HG03457 (cell line): Measurements from ENCODE around the gene APOA1.

Experiments
- ATAC-seq: cut with Tn5 transposase; IDR thresholded peaks from one replicate; pipeline ENCODE4 v1.9.1; 2021; ENCODE audit warnings: moderate number of reproducible peaks; ENCODE audit not compliant: unreplicated experiment

APOA1 gene

GRCh38 chr11:116837231-116838091 is at the start of gene APOA1:
Gene APOA1, minus strand, starts transcription at chr11:116837622. Its CDS starts 235 bp downstream, at chr11:116837387.
- no peak for ATAC-seq

DNA sequence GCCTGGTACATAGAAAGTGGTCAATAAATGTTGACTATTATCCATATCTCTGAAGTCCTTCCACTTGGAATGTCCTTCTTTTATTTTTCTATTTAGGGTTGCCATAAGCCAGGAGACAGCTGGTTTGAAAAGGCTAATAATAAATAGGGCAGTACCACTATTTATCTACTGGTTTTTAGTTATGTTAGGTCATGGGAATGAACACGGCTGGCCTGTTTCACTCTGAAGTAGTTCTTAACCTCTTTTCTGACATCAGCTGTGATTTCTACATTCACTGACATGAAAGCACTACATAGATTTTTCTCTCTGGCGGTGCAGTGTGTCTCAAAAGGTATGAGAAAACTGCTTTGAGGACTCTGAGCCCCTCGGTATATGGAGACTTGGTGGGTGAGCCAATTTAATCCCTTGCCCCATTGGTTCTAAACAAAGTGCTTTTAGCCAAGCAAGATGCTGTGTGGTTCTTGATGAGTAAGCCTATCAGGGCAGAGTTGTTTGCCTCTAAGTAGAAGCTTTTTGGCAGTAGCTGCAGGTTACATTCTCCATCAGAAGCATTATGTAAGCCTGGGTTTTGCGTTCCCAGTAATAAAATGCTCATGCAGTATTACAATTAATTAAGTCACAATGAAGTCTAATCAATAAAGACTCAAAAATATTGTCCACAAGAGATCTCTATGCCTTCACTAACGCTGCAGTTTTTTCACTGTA is 48.7 kb upstream of the APOA1 start:
- ATAC-seq, result no peak

DNA sequence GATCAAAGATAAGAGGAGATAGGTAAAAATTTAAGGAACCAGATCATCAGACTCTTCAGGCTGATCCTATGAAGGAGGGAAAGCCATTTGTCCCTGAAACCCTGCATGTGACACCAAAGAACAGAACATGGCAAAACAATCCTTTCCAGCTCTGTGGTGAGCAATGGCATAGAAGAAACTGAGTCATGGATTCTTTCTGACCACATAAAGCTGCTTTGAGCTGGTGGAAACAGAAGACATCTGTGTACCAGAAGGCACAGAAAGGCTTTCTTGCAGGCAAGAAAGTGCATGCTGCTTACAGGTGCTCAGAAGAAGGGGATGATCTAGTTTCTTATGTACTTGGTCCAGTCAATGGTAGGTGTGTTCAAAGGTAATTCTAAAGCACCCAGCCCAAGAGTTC is 45.0 kb upstream of the APOA1 start:
- no peak for ATAC-seq

DNA sequence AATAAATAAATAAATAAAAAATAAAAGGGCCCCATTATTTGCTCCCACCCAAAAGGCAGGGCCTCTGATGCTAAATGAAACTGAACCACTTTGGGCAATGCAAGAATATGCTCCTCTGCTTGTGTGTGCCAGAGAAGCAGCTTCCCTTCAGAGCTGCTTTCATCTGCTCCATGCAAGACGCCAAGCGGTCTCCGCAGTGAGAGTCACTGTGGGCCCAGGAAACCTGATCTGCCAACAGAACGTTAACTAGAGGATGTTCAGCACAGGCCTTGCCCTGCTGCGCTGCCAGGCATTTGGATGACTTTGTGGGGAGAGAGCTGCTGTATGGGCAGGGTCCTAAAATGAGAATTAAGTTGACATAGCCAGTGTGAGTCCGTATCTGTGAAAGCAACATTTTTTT is 43.7 kb upstream of the APOA1 start:
- ATAC-seq, result no peak

DNA sequence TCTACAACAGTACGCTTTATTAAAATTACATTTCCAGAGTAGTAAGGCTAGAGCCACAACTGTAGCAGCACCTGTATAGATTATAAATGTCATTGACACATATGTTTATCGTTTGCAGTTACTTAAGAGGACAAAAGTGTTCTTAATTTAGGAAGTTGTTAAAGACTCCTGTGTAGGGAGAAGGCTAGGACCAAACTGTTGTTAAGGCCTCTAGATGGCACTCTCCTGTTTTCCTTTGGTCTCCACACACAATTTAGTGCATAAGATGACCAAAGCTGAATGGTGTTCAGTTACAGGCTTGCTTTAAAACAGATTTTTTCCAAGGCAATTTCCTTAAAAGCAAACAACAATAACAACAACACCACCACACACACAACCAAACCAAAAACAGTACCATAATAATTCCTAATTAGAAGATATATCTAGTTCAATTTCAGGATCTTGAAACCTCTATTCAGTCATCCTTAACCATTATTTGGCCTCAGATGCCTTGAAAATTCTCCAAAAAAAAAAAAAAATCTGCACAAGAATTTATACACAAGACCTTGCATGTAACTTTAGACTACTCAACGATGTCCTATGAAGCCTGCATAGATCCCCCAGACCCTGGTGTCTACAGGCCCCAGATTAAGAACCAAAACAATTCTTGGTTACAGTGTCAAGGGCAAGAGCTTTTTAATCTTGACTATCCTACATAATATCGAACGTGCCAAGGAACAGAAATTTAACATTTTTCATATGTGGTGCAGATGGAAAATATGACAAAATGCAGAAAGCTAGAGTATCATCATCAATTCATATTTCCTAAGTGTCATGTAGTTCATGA is 42.6 kb upstream of the APOA1 start:
- no peak for ATAC-seq

- no peak for ATAC-seq
These were observed 39.2 kb upstream of the APOA1 start for GRCh38 chr11:116876656-116877055.

DNA sequence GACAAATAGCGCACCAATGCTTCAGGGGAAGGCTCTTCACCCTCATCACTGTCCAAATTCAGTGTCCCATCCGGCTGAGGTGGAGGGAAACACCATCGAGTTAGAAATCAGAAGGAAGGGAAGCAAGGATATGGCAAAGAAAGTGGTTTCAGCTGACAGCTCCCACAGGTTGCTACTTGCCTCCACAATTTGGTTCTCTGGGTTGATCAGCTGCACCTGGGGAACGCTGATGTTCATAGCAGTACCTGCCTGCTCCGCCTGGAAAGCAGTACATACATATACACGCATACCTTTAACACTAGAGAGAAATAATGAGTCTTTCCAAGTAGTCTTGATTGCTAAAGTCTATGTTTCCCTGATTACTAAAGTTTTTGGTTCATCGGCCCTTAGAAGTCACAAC is 37.8 kb upstream of the APOA1 start:
- no peak for ATAC-seq

DNA sequence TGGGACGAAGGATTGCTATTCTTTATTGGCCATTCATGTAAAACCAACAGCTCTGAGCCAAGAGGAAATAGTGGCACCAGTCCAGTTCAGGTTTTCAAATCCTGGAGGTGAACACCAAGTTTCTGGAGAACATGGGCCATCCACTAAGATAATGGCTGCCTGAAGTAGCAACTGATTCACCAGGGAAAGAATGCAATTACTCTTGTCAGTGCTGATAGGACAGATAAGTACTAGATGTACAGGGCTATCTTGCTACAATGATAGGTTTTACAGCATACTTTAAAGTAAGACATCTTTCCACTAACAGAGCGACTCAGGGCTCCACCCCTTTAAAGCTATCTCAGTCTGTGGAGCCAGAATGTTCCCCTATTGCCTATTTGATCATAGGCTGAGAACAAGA is 36.8 kb upstream of the APOA1 start:
- ATAC-seq, result no peak

DNA sequence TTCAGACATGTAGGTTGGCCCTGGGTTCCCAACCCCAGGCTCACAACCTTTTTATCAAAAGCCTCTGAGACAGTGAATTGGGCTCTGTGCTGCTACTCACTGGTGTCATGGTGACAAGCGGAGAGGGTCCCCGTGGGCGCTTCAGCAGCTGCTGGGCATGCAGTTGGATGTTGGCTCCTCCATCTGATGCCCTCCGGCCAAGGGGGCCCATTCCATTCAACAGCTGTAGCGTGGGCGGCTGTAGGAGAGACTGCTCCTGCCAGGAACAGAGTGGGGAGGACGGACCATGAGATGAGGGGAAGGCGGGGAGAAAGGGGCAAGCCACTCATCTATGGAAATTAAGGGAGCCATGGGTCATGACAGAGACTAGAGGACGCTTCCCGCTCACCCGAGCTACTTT is 36.0 kb upstream of the APOA1 start:
- ATAC-seq, result no peak

DNA sequence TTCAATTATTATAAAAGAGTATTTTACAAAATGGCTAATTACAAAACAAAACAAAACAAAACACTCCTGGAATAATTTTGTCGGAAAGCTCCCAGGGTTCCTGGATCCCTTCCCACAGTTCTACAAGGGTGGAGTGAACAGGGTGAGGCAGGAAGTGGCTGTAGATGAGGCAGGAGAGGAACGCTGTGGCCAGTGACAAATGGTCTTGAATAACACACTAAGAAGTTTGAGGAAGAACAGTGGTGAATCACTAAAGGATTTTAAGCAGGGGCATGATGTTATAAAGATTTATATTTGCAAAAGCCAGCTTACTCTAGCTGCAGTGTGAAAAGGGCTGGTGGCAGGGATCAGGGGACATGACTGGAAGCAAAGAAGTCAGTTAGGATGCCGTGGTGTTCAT is 33.8 kb upstream of the APOA1 start:
- ATAC-seq, result no peak

DNA sequence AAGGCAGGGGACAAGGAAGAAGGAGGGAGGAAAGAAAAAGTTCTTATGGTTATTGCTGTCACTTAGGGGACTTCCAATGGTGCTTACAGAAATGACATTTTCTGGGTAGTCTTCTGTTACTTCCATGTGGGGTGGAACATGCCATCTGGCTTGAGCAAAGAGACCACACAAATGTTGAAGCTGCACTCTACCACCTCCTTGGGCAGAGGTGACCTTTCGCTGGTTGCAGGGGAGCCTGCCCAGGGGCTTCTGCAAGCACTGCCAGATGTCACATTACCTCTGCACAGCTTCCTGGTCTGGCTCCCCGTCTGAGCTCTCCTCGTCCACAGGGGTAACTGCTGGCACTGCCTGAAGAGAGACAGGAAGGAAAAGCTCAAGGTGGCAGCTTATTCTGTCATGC is 32.6 kb upstream of the APOA1 start:
- no peak for ATAC-seq

- ATAC-seq, result no peak
These were observed 32.2 kb upstream of the APOA1 start for GRCh38 chr11:116869610-116870009.

- ATAC-seq, result no peak
These were observed 30.6 kb upstream of the APOA1 start for GRCh38 chr11:116868066-116868465.

DNA sequence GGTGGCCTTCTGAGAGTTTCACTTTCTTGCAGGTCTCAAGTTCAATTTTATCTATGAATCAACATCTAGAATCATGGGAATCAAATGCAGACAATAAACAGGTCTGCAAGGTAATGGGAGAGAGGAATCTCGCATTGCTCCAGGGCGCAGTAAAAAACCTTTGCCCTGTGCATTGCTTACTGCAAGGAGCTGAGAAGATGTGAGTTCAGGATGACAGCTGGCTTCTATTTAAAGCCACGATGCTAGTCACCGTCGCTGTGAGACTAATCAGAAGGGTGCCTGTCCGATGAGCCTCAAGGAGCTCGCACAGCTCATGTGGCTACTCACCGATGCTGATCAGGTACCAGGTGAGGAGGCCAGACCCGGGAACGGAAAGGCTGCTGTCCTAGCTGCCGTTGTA is 30.2 kb upstream of the APOA1 start:
- no peak for ATAC-seq

DNA sequence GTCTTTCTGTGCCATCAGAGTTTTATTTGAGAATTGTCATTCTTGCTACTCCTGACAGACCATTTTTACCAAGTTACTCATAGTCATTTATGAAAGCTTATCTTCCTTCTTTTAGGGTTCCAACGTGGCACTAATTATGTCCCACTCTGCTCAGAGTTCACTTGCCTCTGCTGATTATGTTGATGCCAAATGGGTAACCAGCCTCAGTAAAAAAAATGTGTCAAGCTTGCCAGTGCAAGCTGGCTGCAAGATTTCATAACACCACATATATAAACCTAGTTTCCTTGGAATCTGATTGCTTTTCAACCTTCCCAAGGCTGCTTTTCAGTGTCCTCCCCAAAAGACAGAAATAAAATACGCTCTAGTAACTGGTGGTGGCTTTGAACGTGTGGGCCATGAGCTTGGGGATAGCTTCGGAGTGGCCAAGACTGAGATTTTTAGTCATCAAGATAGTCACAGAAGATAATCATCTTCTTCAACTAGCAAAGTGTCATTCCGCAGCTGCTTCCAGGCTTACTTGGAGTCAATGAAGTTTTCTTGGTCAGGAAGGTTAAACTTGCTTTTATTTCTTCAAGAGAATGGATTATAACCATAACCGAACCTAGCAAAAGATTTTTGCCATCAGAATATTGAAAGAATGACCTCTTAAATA is 29.5 kb upstream of the APOA1 start:
- no peak for ATAC-seq

- no peak for ATAC-seq
These were observed 28.3 kb upstream of the APOA1 start for GRCh38 chr11:116865696-116866095.

- no peak for ATAC-seq
These were observed 27.1 kb upstream of the APOA1 start for GRCh38 chr11:116864531-116864930.

GRCh38 chr11:116862951-116863350 is 25.5 kb upstream of the APOA1 start:
- ATAC-seq, result no peak

DNA sequence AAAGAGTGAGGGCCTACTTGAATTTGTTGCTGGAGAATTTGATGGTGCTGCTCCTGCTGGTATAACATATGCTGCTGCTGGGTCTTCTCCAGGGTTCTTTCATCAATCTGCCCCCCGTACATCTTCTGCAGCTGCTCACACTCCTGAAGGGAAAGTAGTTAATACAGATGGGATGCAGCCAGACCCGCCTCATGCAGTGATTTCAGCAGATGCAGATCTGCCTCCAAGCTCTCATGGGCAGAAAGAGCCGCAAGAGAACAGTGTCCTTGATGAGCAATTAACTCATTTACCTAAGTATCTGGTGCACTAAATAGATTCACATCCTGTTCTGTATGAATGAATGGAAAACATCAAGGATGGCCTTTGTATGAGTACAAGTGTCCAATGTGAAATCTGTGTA is 24.8 kb upstream of the APOA1 start:
- ATAC-seq, result no peak

DNA sequence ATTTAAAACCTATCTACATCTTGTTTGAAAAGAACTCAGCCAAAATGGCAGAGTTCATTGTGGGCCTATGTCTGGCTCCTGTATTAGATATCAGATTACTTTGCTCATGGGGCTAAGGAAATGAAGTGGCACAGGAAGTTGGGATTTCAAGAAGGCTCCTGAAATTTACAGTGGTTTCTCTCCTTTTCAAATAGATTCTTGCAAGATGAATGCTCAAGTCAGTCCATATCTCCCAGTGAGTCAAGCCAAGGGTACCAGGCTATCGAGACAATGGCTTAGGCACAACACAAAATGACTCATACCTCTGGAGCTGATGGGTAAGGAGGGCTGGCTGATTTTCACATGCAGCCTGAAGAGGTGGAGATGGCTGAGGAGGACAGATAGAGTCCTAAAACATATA is 24.1 kb upstream of the APOA1 start:
- no peak for ATAC-seq

GRCh38 chr11:116860303-116860702 is 22.9 kb upstream of the APOA1 start:
- no peak for ATAC-seq
